Lower leg skin (tissue), 4 donors: ENCODE data around the gene EZR. TPM values are rescaled to one million over a fixed set of nuclear protein-coding genes. Genes with fewer than 3 reads are reported as not detected.
A peak's percentile ranks its signal among the peaks of the same experiment; 100 is the strongest.
"Not testable (repeated sequence)": the region's sequence is repeated elsewhere in the genome, so short reads cannot be mapped to it uniquely, and the experiment has no call there.

ENCODE experiments used
- DNase-seq, 2 donors: peaks; one replicate each; pipeline ENCODE4 v3.0.0-alpha.2; 2019; ENCODE audit warnings: low spot score in 2 of 2
- H3K4me3 ChIP-seq: fragments of 200-600 bp; sonication (generic); 2 replicates; pipeline ENCODE4 v1.5.1; 2017; ENCODE audit warnings: mild to moderate bottlenecking, low read depth; ENCODE audit not compliant: poor library complexity, severe bottlenecking
- POLR2A ChIP-seq, 2 donors: fragments of 450-650 bp; IDR thresholded peaks; one replicate each; pipeline ENCODE4 v1.6.1; 2016 to 2017; ENCODE audit warnings: antibody characterized with exemption in 2 of 2, mild to moderate bottlenecking in 1 of 2, moderate library complexity in 1 of 2
- WGBS, 2 donors: methylation state at CpG; one replicate each; pipeline ENCODE4 v1.1.5; 2018; 5-methylcytosine and 5-hydroxymethylcytosine counted together
- intact Hi-C: fragments of 100-400 bp; cut with DNase I; formaldehyde crosslinking; loops from one replicate; pipeline ENCODE4 v1.15.0; 2023; ENCODE audit warnings: low total_unique reads
- total RNA-seq, 4 donors: library from RNA; depleted of rRNA; stranded (reverse); fragments of >200 nt; gene quantifications; one replicate each; pipeline ENCODE4 v1.1.0, GENCODE V29; 2016
- TF ChIP-seq, protein P1 (sequence below), 3 donors: fragments of 450-650 bp; IDR thresholded peaks; one replicate each; pipeline ENCODE4 v1.5.1; 2016; ENCODE audit warnings: antibody characterized with exemption in 3 of 3, mild to moderate bottlenecking in 3 of 3, moderate library complexity in 2 of 3

The EZR gene
- total RNA-seq, 4 donors from 2014 or later: 200 to 235 (median 212) TPM

DNA sequence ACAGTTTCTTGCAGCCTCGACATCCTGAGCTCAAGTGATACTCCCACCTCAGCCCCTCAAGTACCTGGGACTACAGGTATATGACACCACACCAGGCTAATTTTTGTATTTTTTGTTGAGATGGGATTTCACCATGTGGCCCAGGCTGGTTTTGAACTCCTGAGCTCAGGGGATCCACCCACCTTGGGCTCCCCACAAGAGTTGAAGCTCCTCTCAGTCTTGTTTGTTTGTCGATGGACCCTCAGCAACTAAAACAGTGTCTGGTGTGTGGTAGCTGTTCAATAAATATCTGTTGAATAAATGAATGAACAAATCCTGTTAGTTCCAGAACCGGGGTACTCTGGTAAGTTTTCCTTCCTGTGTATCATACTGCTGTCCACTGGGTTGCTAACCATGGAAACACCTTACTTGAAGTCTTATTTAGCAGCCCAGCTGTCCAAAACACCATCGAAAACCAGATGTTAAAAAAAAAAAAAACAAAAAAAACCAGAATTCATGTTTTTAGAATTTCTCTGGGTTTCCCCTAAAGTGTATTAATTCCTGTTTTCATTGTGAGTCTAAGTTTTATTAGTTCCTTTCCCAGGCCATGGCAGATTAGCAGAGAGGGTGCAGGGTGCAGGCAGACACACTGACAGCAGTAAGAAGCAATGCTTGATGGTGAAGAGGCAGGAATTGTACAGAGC is 7.8 kb upstream of the EZR start:
- TF ChIP-seq POLR2A (IDR thresholded peaks at IDR 0.05): no peak
- TF ChIP-seq, protein P1, sequence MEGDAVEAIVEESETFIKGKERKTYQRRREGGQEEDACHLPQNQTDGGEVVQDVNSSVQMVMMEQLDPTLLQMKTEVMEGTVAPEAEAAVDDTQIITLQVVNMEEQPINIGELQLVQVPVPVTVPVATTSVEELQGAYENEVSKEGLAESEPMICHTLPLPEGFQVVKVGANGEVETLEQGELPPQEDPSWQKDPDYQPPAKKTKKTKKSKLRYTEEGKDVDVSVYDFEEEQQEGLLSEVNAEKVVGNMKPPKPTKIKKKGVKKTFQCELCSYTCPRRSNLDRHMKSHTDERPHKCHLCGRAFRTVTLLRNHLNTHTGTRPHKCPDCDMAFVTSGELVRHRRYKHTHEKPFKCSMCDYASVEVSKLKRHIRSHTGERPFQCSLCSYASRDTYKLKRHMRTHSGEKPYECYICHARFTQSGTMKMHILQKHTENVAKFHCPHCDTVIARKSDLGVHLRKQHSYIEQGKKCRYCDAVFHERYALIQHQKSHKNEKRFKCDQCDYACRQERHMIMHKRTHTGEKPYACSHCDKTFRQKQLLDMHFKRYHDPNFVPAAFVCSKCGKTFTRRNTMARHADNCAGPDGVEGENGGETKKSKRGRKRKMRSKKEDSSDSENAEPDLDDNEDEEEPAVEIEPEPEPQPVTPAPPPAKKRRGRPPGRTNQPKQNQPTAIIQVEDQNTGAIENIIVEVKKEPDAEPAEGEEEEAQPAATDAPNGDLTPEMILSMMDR (IDR thresholded peaks at IDR 0.05): no peak
- peak in 1 of 2 donors; percentile 26 for DNase-seq
- WGBS, 2 donors: 77 to 79% methylated on average over 4 of the region's 4 CpGs

DNA sequence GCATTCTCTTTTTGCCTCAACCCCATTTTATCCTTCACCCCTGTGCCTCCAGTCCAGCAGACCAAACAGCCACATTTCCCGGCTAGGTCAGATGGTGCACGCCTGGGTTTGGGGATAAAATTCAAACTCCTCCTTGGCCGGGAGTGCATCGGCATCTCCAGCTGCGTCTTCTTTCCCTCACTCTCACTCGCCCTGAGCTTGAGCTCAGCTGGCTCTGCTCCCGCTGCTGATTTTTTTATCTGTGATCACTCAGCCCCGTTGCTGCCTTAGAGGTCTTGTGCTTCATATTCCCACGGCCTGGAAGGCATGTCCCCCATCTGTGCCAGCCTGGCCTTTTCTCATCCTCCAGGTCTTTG is 6.8 kb upstream of the EZR start:
- 42 to 43% methylated on average over 9 of the region's 9 CpGs for WGBS, 2 donors
- H3K4me3 ChIP-seq: no peak overlapping the region
- intact Hi-C loops: no loop called here
- no peak for TF ChIP-seq POLR2A (IDR thresholded peaks at IDR 0.05)
- TF ChIP-seq, protein P1 (IDR thresholded peaks at IDR 0.05): no peak
- DNase-seq: peak in 1 of 2 donors; percentile 70

More for the DNA sequence above, 7.8 kb upstream of the EZR start:
- H3K4me3 ChIP-seq: no peak overlapping the region
- intact Hi-C loops: no loop called here

GRCh38 chr6:158825038-158825950 is 6.1 kb upstream of the EZR start:
- 74 to 81% methylated on average over 13 of the region's 13 CpGs for WGBS, 2 donors
- DNase-seq: peak in 1 of 2 donors; percentile 58
- intact Hi-C loops: no loop called here
- no peak overlapping the region for H3K4me3 ChIP-seq
- TF ChIP-seq POLR2A (IDR thresholded peaks at IDR 0.05): no peak
- TF ChIP-seq, protein P1 (IDR thresholded peaks at IDR 0.05): no peak

DNA sequence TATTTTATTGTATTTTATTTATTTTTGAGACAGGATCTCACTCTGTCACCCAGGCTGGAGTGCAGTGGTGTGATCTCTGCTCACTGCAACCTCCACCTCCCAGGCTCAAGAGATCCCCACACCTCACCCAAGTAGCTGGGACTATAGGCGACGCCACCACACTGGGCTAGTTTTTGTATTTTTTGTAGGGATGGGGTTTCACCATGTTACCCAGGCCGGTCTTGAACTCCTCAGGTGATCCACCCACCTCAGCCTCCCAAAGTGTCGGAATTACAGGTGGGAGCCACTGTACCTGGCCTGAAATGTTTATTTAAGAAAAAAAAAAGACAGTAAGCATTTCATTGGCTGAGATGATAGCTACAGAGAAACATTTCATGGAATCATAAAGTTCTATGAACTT is 4.4 kb upstream of the EZR start:
- H3K4me3 ChIP-seq, intact Hi-C loops: not testable (repeated sequence)
- 99 to 100% methylated on average over 4 of the region's 4 CpGs for WGBS, 2 donors
- peak in 1 of 2 donors; percentile 67 for DNase-seq

GRCh38 chr6:158819977-158820622 is 932 bp upstream of the EZR start:
- 72 to 74% methylated on average over 6 of the region's 6 CpGs for WGBS, 2 donors
- H3K4me3 ChIP-seq: no peak overlapping the region
- intact Hi-C loops: no loop called here
- TF ChIP-seq, protein P1 (IDR thresholded peaks at IDR 0.05): no peak
- no peak for TF ChIP-seq POLR2A (IDR thresholded peaks at IDR 0.05)
- peak in 1 of 2 donors; percentile 43 for DNase-seq
